OCI-LY7 (cell line): ENCODE measurements around the gene SEC14L2.

Source experiments
- EZH2phosphoT487 ChIP-seq: fragments of 200-600 bp; sonication (generic); IDR thresholded peaks from 2 replicates; pipeline ENCODE4 v1.6.1; 2018; ENCODE audit warnings: low read depth, borderline replicate concordance, mild to moderate bottlenecking, mixed run types, antibody characterized with exemption, low read length, moderate library complexity, mixed read lengths
- TF ChIP-seq, protein P1 (sequence below): fragments of 200-600 bp; sonication (generic); conservative IDR thresholded peaks from 2 replicates; pipeline ENCODE4 v1.5.1; 2014; ENCODE audit warnings: mild to moderate bottlenecking, antibody characterized with exemption, low read length, moderate library complexity, mixed read lengths

DNA sequence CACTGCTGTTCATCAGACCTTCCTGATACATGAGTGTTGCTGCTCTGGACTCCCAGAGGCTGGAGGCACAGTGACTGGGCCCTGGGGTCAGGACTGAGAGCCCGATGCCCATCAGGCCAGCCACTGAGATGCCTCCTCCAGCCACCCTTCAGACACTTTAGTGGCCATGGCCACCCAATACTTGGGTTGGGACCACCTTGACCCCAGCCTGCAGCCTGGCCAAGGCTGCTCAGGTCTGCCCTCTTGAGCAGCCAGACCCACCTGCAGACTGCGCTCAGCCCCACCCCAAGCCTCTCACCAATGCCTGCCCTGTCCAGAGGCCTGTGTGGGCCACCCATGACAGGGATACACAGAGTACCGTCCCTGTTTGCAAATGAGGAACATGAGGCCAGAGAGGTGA, 13.8 kb upstream of the SEC14L2 start:
- TF ChIP-seq, protein P1, sequence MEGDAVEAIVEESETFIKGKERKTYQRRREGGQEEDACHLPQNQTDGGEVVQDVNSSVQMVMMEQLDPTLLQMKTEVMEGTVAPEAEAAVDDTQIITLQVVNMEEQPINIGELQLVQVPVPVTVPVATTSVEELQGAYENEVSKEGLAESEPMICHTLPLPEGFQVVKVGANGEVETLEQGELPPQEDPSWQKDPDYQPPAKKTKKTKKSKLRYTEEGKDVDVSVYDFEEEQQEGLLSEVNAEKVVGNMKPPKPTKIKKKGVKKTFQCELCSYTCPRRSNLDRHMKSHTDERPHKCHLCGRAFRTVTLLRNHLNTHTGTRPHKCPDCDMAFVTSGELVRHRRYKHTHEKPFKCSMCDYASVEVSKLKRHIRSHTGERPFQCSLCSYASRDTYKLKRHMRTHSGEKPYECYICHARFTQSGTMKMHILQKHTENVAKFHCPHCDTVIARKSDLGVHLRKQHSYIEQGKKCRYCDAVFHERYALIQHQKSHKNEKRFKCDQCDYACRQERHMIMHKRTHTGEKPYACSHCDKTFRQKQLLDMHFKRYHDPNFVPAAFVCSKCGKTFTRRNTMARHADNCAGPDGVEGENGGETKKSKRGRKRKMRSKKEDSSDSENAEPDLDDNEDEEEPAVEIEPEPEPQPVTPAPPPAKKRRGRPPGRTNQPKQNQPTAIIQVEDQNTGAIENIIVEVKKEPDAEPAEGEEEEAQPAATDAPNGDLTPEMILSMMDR: 0 out of 2 replicates have a peak, but pooled peaks have one; percentile 17
- TF ChIP-seq EZH2phosphoT487: no peak
